Tibial nerve (tissue), 4 donors: ENCODE data around the gene FAM131A.

Source experiments
- EP300 ChIP-seq, 2 donors: sonication (generic); formaldehyde crosslinking; IDR thresholded peaks; one replicate each; pipeline ENCODE4 v1.6.1; 2017; ENCODE audit warnings: antibody characterized with exemption in 2 of 2, mild to moderate bottlenecking in 1 of 2
- TF ChIP-seq, protein P1 (sequence below), 5 experiments: fragments of 200-600 bp in 3 of 5; fragments of 450-650 bp in 2 of 5; sonication (generic) in 3 of 5; IDR thresholded peaks; one replicate each; pipeline ENCODE4 v1.5.1; 2016 to 2019; ENCODE audit warnings: antibody characterized with exemption in 5 of 5, mild to moderate bottlenecking in 3 of 5, moderate library complexity in 2 of 5

GRCh38 chr3:184395320-184395660 is 57.9 kb downstream of the FAM131A start:
- TF ChIP-seq, protein P1, sequence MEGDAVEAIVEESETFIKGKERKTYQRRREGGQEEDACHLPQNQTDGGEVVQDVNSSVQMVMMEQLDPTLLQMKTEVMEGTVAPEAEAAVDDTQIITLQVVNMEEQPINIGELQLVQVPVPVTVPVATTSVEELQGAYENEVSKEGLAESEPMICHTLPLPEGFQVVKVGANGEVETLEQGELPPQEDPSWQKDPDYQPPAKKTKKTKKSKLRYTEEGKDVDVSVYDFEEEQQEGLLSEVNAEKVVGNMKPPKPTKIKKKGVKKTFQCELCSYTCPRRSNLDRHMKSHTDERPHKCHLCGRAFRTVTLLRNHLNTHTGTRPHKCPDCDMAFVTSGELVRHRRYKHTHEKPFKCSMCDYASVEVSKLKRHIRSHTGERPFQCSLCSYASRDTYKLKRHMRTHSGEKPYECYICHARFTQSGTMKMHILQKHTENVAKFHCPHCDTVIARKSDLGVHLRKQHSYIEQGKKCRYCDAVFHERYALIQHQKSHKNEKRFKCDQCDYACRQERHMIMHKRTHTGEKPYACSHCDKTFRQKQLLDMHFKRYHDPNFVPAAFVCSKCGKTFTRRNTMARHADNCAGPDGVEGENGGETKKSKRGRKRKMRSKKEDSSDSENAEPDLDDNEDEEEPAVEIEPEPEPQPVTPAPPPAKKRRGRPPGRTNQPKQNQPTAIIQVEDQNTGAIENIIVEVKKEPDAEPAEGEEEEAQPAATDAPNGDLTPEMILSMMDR (IDR thresholded peaks at IDR 0.05), result no peak
- TF ChIP-seq EP300 (IDR thresholded peaks at IDR 0.05), result no peak
